HG03354 (cell line): ENCODE results near the gene IL1RAPL2.
A peak's percentile ranks its signal among the peaks of the same experiment; 100 is the strongest.
"Not testable (repeated sequence)": the region's sequence is repeated elsewhere in the genome, so short reads cannot be mapped to it uniquely, and the experiment has no call there.

Source experiments
- ATAC-seq: cut with Tn5 transposase; IDR thresholded peaks from one replicate; pipeline ENCODE4 v1.9.1; 2021; ENCODE audit warnings: mild to moderate bottlenecking; ENCODE audit not compliant: unreplicated experiment, poor library complexity, severe bottlenecking

IL1RAPL2 gene

DNA sequence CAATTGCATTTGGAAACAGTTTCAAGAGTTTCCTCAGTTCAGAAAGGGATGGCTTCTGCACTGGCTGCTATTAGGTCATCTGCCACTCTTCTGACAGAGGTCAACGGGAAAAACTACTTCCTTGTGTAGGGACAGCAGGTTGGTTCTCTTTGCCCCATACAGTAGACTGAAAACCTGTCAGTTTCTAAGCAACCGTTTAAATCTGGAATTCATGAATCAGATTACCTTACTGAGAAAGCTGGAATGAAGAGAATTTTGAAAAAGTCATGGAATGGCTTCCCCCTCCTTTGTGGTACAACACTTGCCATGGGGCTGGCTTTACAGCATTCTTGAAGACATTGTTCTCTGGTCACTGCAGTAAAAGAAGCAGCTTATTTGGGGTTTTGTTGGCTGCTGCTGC is 240.3 kb downstream of the IL1RAPL2 start:
- no peak for ATAC-seq

DNA sequence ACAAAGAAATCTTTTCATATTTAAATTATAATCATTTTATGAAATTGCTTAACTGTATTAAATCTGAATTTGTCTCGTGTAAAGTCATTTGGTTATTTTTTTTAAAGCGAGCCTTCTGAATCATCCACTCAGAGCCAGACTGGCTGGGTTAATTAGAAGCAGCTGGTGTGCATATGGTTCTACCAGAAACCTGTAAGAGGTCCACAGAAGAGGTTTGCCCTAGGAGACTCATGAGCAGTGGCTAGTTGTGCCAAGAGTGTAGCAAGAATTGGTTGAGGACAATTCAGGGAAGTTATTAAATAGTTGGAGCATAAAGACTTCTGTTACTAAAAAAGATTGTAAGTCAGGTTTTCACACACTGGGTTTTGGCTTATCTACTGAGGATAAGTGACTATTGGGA is 267.4 kb downstream of the IL1RAPL2 start:
- ATAC-seq, result no peak

DNA sequence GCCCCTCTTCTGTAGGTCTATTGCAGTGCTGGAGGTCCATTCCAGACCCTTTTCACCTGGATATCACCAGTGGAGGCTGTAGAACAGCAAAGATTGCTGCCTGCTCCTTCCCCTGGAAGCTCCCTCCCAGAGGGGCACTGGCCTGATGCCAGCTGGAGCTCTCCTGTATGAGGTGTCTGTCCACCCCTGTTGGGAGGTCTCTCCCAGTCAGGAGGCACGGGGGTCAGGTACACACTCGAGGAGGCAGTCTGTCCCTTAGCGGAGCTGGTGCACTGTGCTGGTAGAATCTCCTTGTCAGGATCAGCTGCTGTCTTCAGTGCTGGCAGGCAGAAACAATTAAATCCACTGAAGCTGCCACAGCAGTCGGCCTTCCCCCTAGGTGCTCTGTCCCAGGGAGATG is 276.6 kb downstream of the IL1RAPL2 start:
- ATAC-seq, result no peak

GRCh38 chrX:104852241-104852640 is 286.2 kb downstream of the IL1RAPL2 start:
- no peak for ATAC-seq

DNA sequence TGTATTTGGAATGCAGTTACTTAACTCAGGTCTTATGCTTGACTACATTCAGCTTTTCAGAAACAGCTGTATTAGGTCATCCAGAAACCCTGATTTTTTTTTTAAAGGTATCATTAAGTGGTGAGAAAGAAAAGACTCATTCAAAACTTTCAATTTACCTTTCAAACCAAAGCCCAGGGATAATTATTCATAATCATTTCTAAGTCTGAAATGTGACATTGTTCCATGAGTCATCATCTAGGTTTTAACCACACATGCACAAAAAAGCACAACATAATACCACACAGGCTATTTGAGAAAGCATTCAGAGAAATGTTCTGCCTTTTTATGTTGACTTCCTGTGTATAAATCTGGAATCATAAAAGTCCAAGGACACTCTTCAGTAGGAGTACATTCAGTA is 288.2 kb downstream of the IL1RAPL2 start:
- peak; percentile 77 for ATAC-seq

GRCh38 chrX:104854790-104855340 is 288.9 kb downstream of the IL1RAPL2 start:
- ATAC-seq, result no peak

- ATAC-seq, result no peak
Observed at GRCh38 chrX:104863466-104863865, 297.5 kb downstream of the IL1RAPL2 start.

GRCh38 chrX:104864296-104864695 is 298.3 kb downstream of the IL1RAPL2 start:
- no peak for ATAC-seq

DNA sequence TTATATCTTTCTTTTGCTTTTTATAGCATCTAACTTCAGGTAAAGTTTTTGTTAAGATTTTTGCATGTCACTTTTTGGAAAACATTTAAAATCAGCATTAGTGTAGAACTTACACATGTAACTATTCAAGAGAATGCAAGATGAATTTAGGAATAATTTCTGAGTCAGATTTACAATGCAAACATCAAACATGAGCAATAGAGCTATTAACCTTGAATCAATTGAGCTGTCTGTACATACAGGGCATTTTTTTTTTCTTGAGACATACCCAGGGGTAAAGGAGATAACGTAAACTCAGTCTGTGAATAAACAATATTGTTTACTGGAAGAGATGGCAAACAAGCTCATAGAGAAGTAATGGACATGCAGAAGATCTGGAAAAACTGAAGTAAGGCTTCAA is 311.5 kb downstream of the IL1RAPL2 start:
- no peak for ATAC-seq

DNA sequence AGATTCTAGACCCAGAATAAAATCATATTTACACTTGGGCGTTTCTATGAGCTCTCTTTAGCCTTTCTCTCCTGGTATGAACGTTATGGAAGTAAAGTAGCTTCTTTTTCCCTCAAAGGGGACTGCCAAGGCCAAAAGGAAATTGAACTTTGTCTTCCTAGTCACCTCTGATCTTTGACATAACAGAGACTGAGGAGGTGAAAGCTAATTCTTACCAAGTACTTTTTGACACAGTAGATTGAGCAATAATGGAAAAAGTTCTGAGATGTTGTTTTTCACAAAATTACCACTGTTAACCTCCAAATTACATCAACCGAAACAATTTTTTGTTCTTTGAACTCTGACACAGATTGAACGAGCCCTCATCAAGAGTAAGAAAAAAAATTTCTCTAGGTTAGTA is 336.1 kb downstream of the IL1RAPL2 start:
- ATAC-seq, result no peak

DNA sequence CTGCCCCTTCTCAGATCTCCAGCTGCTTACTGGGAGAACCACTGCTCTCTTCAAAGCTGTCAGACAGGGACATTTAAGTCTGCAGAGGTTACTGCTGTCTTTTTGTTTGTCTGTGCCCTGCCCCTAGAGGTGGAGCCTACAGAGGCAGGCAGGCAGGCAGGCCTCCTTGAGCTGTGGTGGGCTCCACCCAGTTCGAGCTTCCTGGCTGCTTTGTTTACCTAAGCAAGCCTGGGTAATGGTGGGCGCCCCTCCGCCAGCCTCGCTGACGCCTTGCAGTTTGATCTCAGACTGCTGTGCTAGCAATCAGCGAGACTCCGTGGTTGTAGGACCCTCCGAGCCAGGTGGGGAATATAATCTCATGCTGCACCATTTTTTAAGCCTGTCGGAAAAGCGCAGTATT is 343.7 kb downstream of the IL1RAPL2 start:
- ATAC-seq, result not testable (repeated sequence)

- no peak for ATAC-seq
Observed at GRCh38 chrX:104913348-104913747, 347.3 kb downstream of the IL1RAPL2 start.

GRCh38 chrX:104914686-104915085 is 348.7 kb downstream of the IL1RAPL2 start:
- not testable (repeated sequence) for ATAC-seq

DNA sequence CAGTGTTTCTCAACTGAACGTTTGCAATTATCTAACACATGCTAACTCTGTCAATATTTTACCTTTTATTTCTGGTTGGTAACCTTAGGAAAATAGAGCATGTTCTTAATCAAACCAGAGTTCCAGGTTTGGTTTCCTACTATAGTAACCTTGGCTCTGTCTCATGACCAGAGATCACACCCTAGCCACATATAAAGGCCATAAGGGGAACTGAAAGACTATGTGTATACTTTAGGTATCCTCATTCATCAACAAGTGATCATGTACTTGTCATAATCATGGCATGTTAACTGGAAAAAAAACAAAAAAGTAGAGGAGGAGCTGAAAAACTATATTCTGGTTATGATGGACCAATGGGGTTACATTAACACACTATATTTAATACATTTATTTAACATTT is 352.1 kb downstream of the IL1RAPL2 start:
- no peak for ATAC-seq

- ATAC-seq, result no peak
Observed at GRCh38 chrX:104921584-104922205, 355.7 kb downstream of the IL1RAPL2 start.

- ATAC-seq, result peak; percentile 100
Observed at GRCh38 chrX:104922206-104922621, 356.2 kb downstream of the IL1RAPL2 start.

GRCh38 chrX:104929324-104929723 is 363.3 kb downstream of the IL1RAPL2 start:
- ATAC-seq, result no peak

- ATAC-seq, result no peak
Observed at GRCh38 chrX:104935581-104935980, 369.6 kb downstream of the IL1RAPL2 start.

- ATAC-seq, result no peak
Observed at GRCh38 chrX:104953251-104953650, 387.3 kb downstream of the IL1RAPL2 start.

DNA sequence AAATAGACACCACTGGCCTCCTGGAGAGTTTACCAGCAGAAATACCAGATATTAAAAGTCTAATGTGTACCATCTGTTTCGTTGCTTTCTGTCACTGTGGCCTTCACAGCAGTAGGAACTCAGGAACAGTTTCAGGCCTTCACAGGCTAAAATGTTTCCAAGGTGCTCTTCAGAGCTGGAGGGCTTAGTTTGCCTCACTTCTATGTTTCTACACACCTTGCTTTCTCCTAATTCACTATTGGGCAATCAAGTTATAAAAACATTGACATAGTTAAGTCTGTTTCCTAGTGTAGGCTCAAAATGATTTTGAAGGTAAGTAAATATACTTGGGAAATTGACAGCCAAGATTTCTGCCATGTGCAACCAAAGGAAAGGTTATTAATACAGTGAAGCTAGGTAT is 395.9 kb downstream of the IL1RAPL2 start:
- no peak for ATAC-seq

DNA sequence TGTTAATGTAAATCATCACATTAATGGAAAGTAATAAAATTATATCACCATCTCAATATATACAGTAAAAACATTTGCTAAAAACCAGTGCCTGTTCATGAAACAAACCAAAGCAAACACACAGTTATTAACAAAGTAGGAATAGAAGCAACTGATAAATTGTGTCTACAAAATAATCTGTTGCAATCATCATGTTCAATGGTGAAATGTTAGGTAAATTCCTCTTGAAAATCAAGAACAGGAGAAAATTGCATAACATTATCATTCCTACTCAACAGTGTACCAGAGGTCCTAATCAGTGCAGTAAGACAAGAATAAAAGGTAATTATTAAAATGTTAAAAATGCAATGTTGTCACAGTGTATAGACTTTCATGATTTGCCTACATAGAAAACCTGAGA is 402.2 kb downstream of the IL1RAPL2 start:
- ATAC-seq, result no peak

- no peak for ATAC-seq
Observed at GRCh38 chrX:104972737-104973136, 406.7 kb downstream of the IL1RAPL2 start.
